Measurements from ENCODE around the gene GNB1L.

GNB1L gene

GRCh38 chr22:19749876-19750275 lies 104.8 kb downstream of the GNB1L start:
- TF ChIP-seq CTCF (IDR thresholded peaks at IDR 0.05; ENCODE audit: low read depth, low read length), result no peak
- no peak overlapping the region for H3K4me3 ChIP-seq (ENCODE audit: low read depth, low read length)

GRCh38 chr22:19748991-19749664 lies 105.5 kb downstream of the GNB1L start:
- TF ChIP-seq CTCF (IDR thresholded peaks at IDR 0.05; ENCODE audit: low read depth, low read length), result no peak
- no peak overlapping the region for H3K4me3 ChIP-seq (ENCODE audit: low read depth, low read length)

GRCh38 chr22:19748139-19748538 lies 106.5 kb downstream of the GNB1L start:
- H3K4me3 ChIP-seq (ENCODE audit: low read depth, low read length), result no peak overlapping the region
- no peak for TF ChIP-seq CTCF (IDR thresholded peaks at IDR 0.05; ENCODE audit: low read depth, low read length)

GRCh38 chr22:19747551-19747950 lies 107.1 kb downstream of the GNB1L start:
- no peak overlapping the region for H3K4me3 ChIP-seq (ENCODE audit: low read depth, low read length)
- no peak for TF ChIP-seq CTCF (IDR thresholded peaks at IDR 0.05; ENCODE audit: low read depth, low read length)

- no peak for TF ChIP-seq CTCF (IDR thresholded peaks at IDR 0.05; ENCODE audit: low read depth, low read length)
- no peak overlapping the region for H3K4me3 ChIP-seq (ENCODE audit: low read depth, low read length)
These were observed 107.9 kb downstream of the GNB1L start for GRCh38 chr22:19746726-19747125.

GRCh38 chr22:19745155-19746101 lies 109.2 kb downstream of the GNB1L start:
- H3K4me3 ChIP-seq (ENCODE audit: low read depth, low read length), result no peak overlapping the region
- no peak for TF ChIP-seq CTCF (IDR thresholded peaks at IDR 0.05; ENCODE audit: low read depth, low read length)
